K562 (cell line): Measurements from ENCODE around the gene ACBD6. TPM values are rescaled to one million over a fixed set of nuclear protein-coding genes. Genes with fewer than 3 reads are reported as not detected.

Experiments
- BCOR ChIP-seq: fragments of 450-650 bp; IDR thresholded peaks from 2 replicates; pipeline ENCODE4 v1.6.1; 2016
- CBFA2T2 ChIP-seq: fragments of 450-650 bp; conservative IDR thresholded peaks from 2 replicates; pipeline ENCODE4 v1.6.1; 2017; ENCODE audit warnings: mild to moderate bottlenecking
- CBFA2T3 ChIP-seq: fragments of 450-650 bp; IDR thresholded peaks from 2 replicates; pipeline ENCODE4 v1.6.1; 2017
- CXXC5 ChIP-seq: fragments of 250-450 bp; sonication (Bioruptor Pico); IDR thresholded peaks from 2 replicates; pipeline ENCODE4 v1.8.0; 2022; ENCODE audit warnings: inconsistent platforms, mild to moderate bottlenecking, moderate library complexity
- FOXA3 ChIP-seq, 2 experiments: fragments of 450-650 bp in 1 of 2; sonication (generic) in 1 of 2; formaldehyde crosslinking; IDR thresholded peaks in 1 of 2; conservative IDR thresholded peaks in 1 of 2; 2 replicates each; pipeline versions ENCODE4 v1.4.0 to v1.8.0; 2020 to 2022; ENCODE audit warnings: mild to moderate bottlenecking in 2 of 2, missing genetic modification reagents in 1 of 2
- GATA2 ChIP-seq: sonication (generic); formaldehyde crosslinking; IDR thresholded peaks from 2 replicates; pipeline ENCODE4 v1.4.0; 2020; ENCODE audit warnings: mild to moderate bottlenecking, missing genetic modification reagents
- HDAC1 ChIP-seq, 2 experiments: fragments of 450-650 bp; IDR thresholded peaks; 2 replicates each; pipeline ENCODE4 v1.6.1; 2016 to 2017; ENCODE audit warnings: inconsistent platforms in 1 of 2, mild to moderate bottlenecking in 1 of 2, moderate library complexity in 1 of 2
- HDAC3 ChIP-seq: fragments of 450-650 bp; IDR thresholded peaks from 2 replicates; pipeline ENCODE4 v1.6.1; 2018; ENCODE audit warnings: borderline replicate concordance, mild to moderate bottlenecking, moderate library complexity; ENCODE audit not compliant: partially characterized antibody
- HMGN3 ChIP-seq: IDR thresholded peaks from 2 replicates; pipeline ENCODE4 v1.6.1; 2011; ENCODE audit warnings: borderline replicate concordance, low read depth, mild to moderate bottlenecking, mixed read lengths, low read length; ENCODE audit not compliant: insufficient read length; ENCODE audit errors: extremely low read depth
- KDM5B ChIP-seq: fragments of 200-600 bp; sonication (generic); IDR thresholded peaks from 2 replicates; pipeline ENCODE4 v1.6.1; 2012; ENCODE audit warnings: low read depth, mild to moderate bottlenecking, moderate library complexity, low read length, control low read depth, inconsistent platforms; ENCODE audit not compliant: insufficient replicate concordance
- MTA2 ChIP-seq: fragments of 450-650 bp; IDR thresholded peaks from 2 replicates; pipeline ENCODE4 v1.6.1; 2016; ENCODE audit warnings: low read depth
- NR2C2 ChIP-seq, 2 experiments: fragments of 200-800 bp in 1 of 2; sonication (Bioruptor generic) in 1 of 2; sonication (generic) in 1 of 2; formaldehyde crosslinking in 1 of 2; IDR thresholded peaks; 2 replicates each; pipeline versions ENCODE4 v1.6.1 to v1.8.0; 2016 to 2022; ENCODE audit warnings: mild to moderate bottlenecking in 1 of 2, missing compliant biosample characterization in 1 of 2, missing genetic modification characterization in 1 of 2, missing genetic modification reagents in 1 of 2
- NUFIP1 ChIP-seq: fragments of 450-650 bp; IDR thresholded peaks from 2 replicates; pipeline ENCODE4 v1.6.1; 2018; ENCODE audit not compliant: partially characterized antibody
- RBM25 ChIP-seq: fragments of 200-400 bp; formaldehyde crosslinking; IDR thresholded peaks from 2 replicates; pipeline ENCODE4 v1.6.1; 2018; ENCODE audit warnings: low read length, low read depth, moderate library complexity; ENCODE audit not compliant: severe bottlenecking
- SP2 ChIP-seq: IDR thresholded peaks from 2 replicates; pipeline ENCODE4 v1.6.1; 2011; ENCODE audit warnings: mild to moderate bottlenecking, low read depth, low read length, moderate library complexity; ENCODE audit not compliant: poor library complexity, severe bottlenecking; ENCODE audit errors: extremely low read depth
- STAT5B ChIP-seq: fragments of 250-450 bp; sonication (Bioruptor Pico); IDR thresholded peaks from 2 replicates; pipeline ENCODE4 v1.8.0; 2021; ENCODE audit warnings: mild to moderate bottlenecking, inconsistent platforms
- TARDBP ChIP-seq: fragments of 450-650 bp; IDR thresholded peaks from 2 replicates; pipeline ENCODE4 v1.6.1; 2016
- TCF3 ChIP-seq: sonication (generic); formaldehyde crosslinking; IDR thresholded peaks from 2 replicates; pipeline ENCODE4 v1.4.0; 2020; ENCODE audit warnings: mild to moderate bottlenecking, missing genetic modification reagents
- TRIM24 ChIP-seq, 2 experiments: fragments of 450-650 bp; IDR thresholded peaks; 2 replicates each; pipeline ENCODE4 v1.6.1; 2016
- ZFX ChIP-seq: sonication (generic); formaldehyde crosslinking; IDR thresholded peaks from 2 replicates; pipeline ENCODE4 v1.8.0; 2022; ENCODE audit warnings: mild to moderate bottlenecking, missing genetic modification reagents, moderate library complexity
- ZNF175 ChIP-seq: fragments of 200-800 bp; sonication (Bioruptor generic); IDR thresholded peaks from 2 replicates; pipeline ENCODE4 v1.6.1; 2016; ENCODE audit warnings: low read depth, mild to moderate bottlenecking, missing genetic modification characterization, missing compliant biosample characterization
- ZNF24 ChIP-seq: fragments of 450-650 bp; IDR thresholded peaks from 2 replicates; pipeline ENCODE4 v1.6.1; 2016
- ZNF324 ChIP-seq: fragments of 250-450 bp; sonication (Bioruptor Pico); IDR thresholded peaks from 2 replicates; pipeline ENCODE4 v1.4.0; 2020; ENCODE audit warnings: mild to moderate bottlenecking
- ZNF77 ChIP-seq: fragments of 250-450 bp; sonication (Bioruptor Pico); IDR thresholded peaks from 2 replicates; pipeline ENCODE4 v1.5.0; 2020
- ZSCAN29 ChIP-seq: fragments of 450-650 bp; IDR thresholded peaks from 2 replicates; pipeline ENCODE4 v1.6.1; 2017
- polyA plus RNA-seq, 8 experiments: library from polyadenylated mRNA; depleted of rRNA in 4 of 8; stranded (reverse) in 5 of 8; unstranded in 3 of 8; fragments of >200 nt; fragmentation: Nextera tagmentation in 2 of 8; fragmentation: Illumina TruSeq in 1 of 8; extraction: Ambion mirVana in 2 of 8; extraction: Trizol in 1 of 8; gene quantifications; 2 replicates each; pipeline versions ENCODE4 v1.2.1 to v1.2.3, GENCODE V29; 2011 to 2014; ENCODE audit warnings: inconsistent platforms in 1 of 8, missing spikeins in 1 of 8
- total RNA-seq, 7 experiments: library from RNA; depleted of rRNA in 6 of 7; stranded (reverse); fragments of >200 nt in 6 of 7; fragmentation: Illumina TruSeq in 2 of 7; extraction: Trizol in 2 of 7; gene quantifications; 2 replicates each; pipeline versions ENCODE4 v1.2.1 to v1.2.3, GENCODE V29; 2011 to 2021; ENCODE audit warnings: low replicate concordance in 1 of 7
- TF ChIP-seq, protein P1 (sequence below), 3 experiments: IDR thresholded peaks in 2 of 3; conservative IDR thresholded peaks in 1 of 3; 2 replicates each; pipeline ENCODE4 v1.5.1; 2011 to 2012; ENCODE audit warnings: low read length in 3 of 3, mild to moderate bottlenecking in 3 of 3, control low read depth in 2 of 3, improper control_type of control experiment in 1 of 3, inconsistent platforms in 1 of 3, low read depth in 1 of 3, mixed read lengths in 1 of 3, moderate library complexity in 1 of 3; ENCODE audit not compliant: insufficient read depth in 2 of 3
- TF ChIP-seq, protein P2 (sequence below): fragments of 450-650 bp; formaldehyde crosslinking; IDR thresholded peaks from 2 replicates; pipeline ENCODE4 v1.4.0; 2020; ENCODE audit warnings: mild to moderate bottlenecking, moderate library complexity

Gene ACBD6
- total and polyA plus RNA-seq, 9 of the 15 experiments (the other 6 are each of a cell fraction or from before 2014, with no cell fraction given), result 16.9 to 107 (median 77.7) TPM

DNA sequence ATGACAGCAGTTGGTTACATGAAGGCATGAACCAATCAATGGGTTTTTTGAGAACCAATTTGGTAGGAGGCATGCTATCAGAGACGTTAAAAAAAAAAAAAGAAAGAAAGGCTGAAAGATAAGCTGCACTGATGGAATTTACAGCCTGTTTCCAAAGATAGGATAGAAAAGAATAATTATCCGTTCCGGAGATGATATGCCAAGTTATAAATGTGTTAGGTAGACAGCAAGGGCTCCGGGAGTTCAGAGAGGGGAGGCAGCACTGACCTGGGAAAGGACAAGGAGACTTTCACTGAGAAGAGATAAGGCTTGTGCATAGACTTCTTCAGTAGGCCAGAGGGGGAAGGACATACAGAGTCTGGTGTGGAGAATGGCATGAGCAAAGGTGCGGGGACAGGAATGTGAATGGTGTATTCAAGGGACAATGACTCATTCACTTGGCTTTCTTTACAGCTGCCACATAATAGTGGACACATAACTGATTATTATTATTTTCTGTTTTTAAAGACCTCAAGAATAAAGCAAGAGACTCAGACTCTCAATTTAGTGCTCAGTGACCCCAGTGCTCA, 24.8 kb upstream of the ACBD6 start (continued):
- TF ChIP-seq ZFX (CRISPR knock-in tag), result peak; percentile 45; the same call in 1 of the 2 replicates
- no peak for TF ChIP-seq NR2C2 (CRISPR knock-in tag; IDR thresholded peaks at IDR 0.05)
- peak; percentile 35; the same call in 1 of the 2 replicates for TF ChIP-seq NR2C2 (tag; IDR thresholded peaks at IDR 0.05)
- TF ChIP-seq, protein P1, sequence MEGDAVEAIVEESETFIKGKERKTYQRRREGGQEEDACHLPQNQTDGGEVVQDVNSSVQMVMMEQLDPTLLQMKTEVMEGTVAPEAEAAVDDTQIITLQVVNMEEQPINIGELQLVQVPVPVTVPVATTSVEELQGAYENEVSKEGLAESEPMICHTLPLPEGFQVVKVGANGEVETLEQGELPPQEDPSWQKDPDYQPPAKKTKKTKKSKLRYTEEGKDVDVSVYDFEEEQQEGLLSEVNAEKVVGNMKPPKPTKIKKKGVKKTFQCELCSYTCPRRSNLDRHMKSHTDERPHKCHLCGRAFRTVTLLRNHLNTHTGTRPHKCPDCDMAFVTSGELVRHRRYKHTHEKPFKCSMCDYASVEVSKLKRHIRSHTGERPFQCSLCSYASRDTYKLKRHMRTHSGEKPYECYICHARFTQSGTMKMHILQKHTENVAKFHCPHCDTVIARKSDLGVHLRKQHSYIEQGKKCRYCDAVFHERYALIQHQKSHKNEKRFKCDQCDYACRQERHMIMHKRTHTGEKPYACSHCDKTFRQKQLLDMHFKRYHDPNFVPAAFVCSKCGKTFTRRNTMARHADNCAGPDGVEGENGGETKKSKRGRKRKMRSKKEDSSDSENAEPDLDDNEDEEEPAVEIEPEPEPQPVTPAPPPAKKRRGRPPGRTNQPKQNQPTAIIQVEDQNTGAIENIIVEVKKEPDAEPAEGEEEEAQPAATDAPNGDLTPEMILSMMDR (IDR thresholded peaks at IDR 0.05 in 2 of 3, conservative IDR thresholded peaks at IDR 0.05 in 1 of 3; ENCODE audit: insufficient read depth in 2 of 3, low read depth in 1 of 3, low read length in 3 of 3), result no peak
- TF ChIP-seq SP2, result no peak
- no peak for TF ChIP-seq ZSCAN29
- 0 out of 2 replicates have a peak, but pooled peaks have one; percentile 9 for TF ChIP-seq CXXC5
- no peak for TF ChIP-seq HMGN3
- TF ChIP-seq NUFIP1, result no peak
- TF ChIP-seq FOXA3 (CRISPR knock-in tag; conservative IDR thresholded peaks at IDR 0.05 in 1 of 2, IDR thresholded peaks at IDR 0.05 in 1 of 2), result no peak
- TF ChIP-seq KDM5B, result no peak
- TF ChIP-seq, protein P2, sequence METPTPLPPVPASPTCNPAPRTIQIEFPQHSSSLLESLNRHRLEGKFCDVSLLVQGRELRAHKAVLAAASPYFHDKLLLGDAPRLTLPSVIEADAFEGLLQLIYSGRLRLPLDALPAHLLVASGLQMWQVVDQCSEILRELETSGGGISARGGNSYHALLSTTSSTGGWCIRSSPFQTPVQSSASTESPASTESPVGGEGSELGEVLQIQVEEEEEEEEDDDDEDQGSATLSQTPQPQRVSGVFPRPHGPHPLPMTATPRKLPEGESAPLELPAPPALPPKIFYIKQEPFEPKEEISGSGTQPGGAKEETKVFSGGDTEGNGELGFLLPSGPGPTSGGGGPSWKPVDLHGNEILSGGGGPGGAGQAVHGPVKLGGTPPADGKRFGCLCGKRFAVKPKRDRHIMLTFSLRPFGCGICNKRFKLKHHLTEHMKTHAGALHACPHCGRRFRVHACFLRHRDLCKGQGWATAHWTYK (CRISPR knock-in tag), result peak; percentile 41; the same call in 1 of the 2 replicates
- TF ChIP-seq RBM25, result peak; percentile 91
- peak; percentile 71 for TF ChIP-seq CBFA2T3
- TF ChIP-seq CBFA2T2, result peak; percentile 35
- TF ChIP-seq HDAC3, result no peak
- TF ChIP-seq TRIM24 (IDR thresholded peaks at IDR 0.05), result peak in 1 of 2 experiments; percentile 66; a peak in 2 of 4 replicates
- no peak for TF ChIP-seq ZNF77
- peak; percentile 14; the same call in 1 of the 2 replicates for TF ChIP-seq MTA2
- TF ChIP-seq TARDBP, result no peak
- no peak for TF ChIP-seq STAT5B
- no peak for TF ChIP-seq ZNF324
- 0 out of 2 replicates have a peak, but pooled peaks have one; percentile 16 for TF ChIP-seq ZNF24
- 0 out of 2 replicates have a peak, but pooled peaks have one; percentile 10 for TF ChIP-seq ZNF175 (CRISPR knock-in tag)
- 0 out of 2 replicates have a peak, but pooled peaks have one; percentile 10 for TF ChIP-seq GATA2 (CRISPR knock-in tag)
- peak; percentile 39 for TF ChIP-seq TCF3 (CRISPR knock-in tag)
- peak in 1 of 2 experiments; percentile 67; a peak in 1 of 4 replicates for TF ChIP-seq HDAC1 (IDR thresholded peaks at IDR 0.05)
- peak; percentile 56; the same call in 1 of the 2 replicates for TF ChIP-seq BCOR
